Activated CD4-positive, CD25-positive, alpha-beta regulatory T cell treated with anti-CD3 and anti-CD28 coated beads, Interleukin-2, amount 50 U/mL, for 16 hours (primary cell): ENCODE data around the gene ETV7.
A peak's percentile ranks its signal among the peaks of the same experiment; 100 is the strongest.
"Not testable (repeated sequence)": the region's sequence is repeated elsewhere in the genome, so short reads cannot be mapped to it uniquely, and the experiment has no call there.

Experiments used
- DNase-seq: peaks from one replicate; pipeline ENCODE4 v3.0.0-alpha.2; 2020; ENCODE audit warnings: low read depth, low spot score

Gene ETV7

GRCh38 chr6:36364061-36364635, 23.3 kb downstream of the ETV7 start:
- DNase-seq, result not testable (repeated sequence)

GRCh38 chr6:36363371-36363752, 24.1 kb downstream of the ETV7 start:
- not testable (repeated sequence) for DNase-seq

- DNase-seq, result no peak
These were observed 24.7 kb downstream of the ETV7 start for GRCh38 chr6:36362551-36363370.

- no peak for DNase-seq
These were observed 26.4 kb downstream of the ETV7 start for GRCh38 chr6:36361071-36361470.

GRCh38 chr6:36360241-36361054, 27.0 kb downstream of the ETV7 start:
- peak; percentile 42 for DNase-seq

DNA sequence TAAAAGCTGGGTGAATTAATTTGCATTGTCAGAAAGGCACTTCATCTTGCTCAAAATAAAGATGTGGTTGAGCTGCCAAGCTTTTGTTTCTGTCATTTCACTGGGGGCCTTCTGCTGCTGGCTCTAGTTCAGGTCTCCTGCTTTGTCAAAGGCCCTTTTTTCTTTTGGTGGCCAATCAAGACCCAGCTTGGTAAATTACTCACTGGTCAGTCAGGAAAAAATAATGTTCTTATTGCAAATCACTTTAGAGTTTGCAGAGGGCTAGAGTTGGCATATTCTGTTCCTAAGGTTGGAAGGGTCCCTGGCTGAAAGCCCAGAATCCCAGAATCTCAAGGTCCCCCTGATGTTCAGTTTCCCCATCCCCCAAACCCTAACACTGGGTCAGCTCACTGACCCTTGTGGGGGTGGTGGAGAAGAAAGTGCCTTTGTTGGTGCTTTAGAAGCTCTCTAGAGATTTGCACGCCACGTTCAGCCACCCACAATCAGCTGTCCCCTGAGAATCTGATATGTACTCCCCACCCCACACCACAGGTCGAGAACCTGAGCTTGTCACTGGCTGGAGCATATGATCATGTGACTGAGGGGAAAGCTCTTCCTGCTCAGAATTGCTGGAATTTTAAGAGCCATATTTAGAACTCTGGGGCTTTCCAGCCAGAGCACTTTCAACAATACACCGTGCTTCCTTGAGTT, 29.1 kb downstream of the ETV7 start:
- no peak for DNase-seq

- DNase-seq, result no peak
These were observed 29.6 kb downstream of the ETV7 start for GRCh38 chr6:36357872-36358225.

- DNase-seq, result no peak
These were observed 31.6 kb downstream of the ETV7 start for GRCh38 chr6:36355819-36356218.

GRCh38 chr6:36353411-36353915, 34.0 kb downstream of the ETV7 start:
- no peak for DNase-seq

DNA sequence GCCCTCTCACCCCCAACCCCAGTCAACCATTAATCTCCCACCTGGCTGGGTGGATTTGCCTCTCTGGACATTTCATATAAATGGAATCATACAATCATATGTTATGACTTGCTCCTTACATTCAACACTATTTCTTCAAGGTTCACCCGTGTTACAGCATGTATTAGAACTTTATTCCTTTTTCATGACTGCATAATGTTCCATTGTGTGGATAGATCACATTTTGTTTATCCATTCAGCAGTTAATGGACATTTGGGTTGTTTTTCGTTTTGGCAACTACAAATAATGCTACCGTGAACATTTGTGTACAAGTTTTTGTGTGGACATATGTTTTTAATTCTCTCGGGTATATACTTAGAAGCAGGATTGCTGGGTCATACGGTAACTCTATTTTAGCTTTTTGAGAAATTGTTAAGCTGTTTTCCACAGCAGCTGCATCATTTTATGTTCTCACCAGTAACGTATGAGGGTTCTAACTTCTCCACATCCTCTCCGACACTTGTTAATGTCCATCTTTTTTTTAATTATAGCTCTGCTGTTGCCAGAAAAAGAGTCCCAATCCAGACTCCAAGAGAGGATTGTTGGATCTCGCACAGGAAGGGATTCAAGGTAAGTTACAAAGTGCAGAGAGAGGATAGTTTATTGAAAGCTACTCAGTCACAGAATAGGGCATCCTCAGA, 34.9 kb downstream of the ETV7 start:
- no peak for DNase-seq

GRCh38 chr6:36350681-36351571, 36.5 kb downstream of the ETV7 start:
- no peak for DNase-seq

DNA sequence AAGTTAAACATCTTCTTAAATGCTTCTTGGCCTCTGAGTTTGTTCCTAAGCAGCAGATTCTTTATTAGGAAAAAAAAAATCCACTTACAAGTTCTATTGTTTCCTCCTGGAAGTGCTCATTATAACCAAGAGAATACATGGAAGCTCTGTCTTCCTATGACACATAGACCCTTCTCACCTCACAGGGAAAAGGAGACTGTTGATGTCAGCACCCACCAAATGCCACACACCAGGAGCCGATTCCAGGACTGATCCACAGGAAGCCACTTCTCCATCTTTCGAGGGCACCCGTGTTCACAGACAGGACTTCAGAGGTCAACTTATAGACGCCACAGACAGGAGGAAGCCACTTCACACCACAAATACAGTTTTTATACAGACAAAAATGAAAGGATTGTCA, 37.4 kb downstream of the ETV7 start:
- DNase-seq, result no peak

GRCh38 chr6:36349240-36349639, 38.2 kb downstream of the ETV7 start:
- no peak for DNase-seq

DNA sequence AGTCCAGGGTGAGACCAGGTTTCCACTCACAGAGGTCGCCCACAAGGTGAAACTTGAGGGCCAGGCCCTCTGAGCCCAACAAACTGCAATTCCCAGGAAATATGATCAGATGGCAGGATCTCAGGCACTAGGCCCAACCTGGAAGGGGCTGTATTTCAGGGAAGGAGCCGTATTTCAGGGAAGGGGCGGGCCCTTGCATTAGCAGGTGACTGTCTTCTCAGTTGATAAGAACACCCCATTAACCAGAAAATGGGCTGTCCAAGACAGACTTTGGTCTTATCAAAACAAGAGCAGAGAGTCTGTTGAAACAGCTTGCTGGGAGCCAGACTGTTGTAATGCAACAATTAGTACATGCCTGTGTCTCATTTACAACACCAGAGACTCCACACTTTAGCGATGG, 39.8 kb downstream of the ETV7 start:
- no peak for DNase-seq

GRCh38 chr6:36346486-36347273, 40.8 kb downstream of the ETV7 start:
- no peak for DNase-seq

GRCh38 chr6:36345681-36346466, 41.6 kb downstream of the ETV7 start:
- DNase-seq, result no peak

DNA sequence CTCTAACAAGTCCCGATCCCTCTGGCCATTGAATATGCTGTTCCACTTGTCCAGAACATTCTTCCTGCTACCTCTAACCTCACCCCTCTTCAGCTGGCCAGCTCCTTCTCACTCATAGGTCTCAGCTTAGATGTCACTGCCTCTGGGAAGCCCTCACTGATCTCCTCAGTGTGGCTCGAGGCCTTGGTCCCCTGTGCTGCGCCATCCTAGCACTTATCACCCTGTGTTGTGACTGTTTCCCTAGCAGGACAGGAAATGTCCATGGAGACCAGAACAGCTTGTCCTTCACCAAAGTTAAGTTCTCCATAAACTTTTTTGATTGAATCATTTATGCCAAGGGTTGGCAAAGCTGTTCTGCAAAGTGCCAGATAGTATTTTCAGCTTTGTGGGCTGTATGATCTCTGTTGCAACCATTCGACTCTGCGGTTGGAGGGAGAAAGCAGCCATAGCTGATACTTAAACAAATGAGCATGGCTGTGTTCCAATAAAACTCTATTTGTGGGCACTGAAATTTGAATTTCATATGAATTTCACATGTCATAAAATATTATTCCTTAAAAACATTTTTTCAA, 44.3 kb downstream of the ETV7 start:
- no peak for DNase-seq
